ENCODE data around the gene SUMO3. TPM values are rescaled to one million over a fixed set of nuclear protein-coding genes. Genes with fewer than 3 reads are reported as not detected.
A peak's percentile ranks its signal among the peaks of the same experiment; 100 is the strongest.

Gene SUMO3
- total RNA-seq, 1 donor, result 102 TPM

- no peak overlapping the region for H3K4me3 ChIP-seq (ENCODE audit: low read depth, low read length)
- TF ChIP-seq CTCF (IDR thresholded peaks at IDR 0.05; ENCODE audit: insufficient read depth, low read depth, low read length), result no peak
- DNase-seq (ENCODE audit: low read depth), result no peak
These were observed 40.4 kb upstream of the SUMO3 start for GRCh38 chr21:44858291-44858690.

GRCh38 chr21:44857127-44857892 lies 39.4 kb upstream of the SUMO3 start:
- TF ChIP-seq CTCF (IDR thresholded peaks at IDR 0.05; ENCODE audit: insufficient read depth, low read depth, low read length), result no peak
- H3K4me3 ChIP-seq (ENCODE audit: low read depth, low read length), result no peak overlapping the region
- no peak for DNase-seq (ENCODE audit: low read depth)

GRCh38 chr21:44856131-44856530 lies 38.3 kb upstream of the SUMO3 start:
- no peak for TF ChIP-seq CTCF (IDR thresholded peaks at IDR 0.05; ENCODE audit: insufficient read depth, low read depth, low read length)
- no peak for DNase-seq (ENCODE audit: low read depth)
- H3K4me3 ChIP-seq (ENCODE audit: low read depth, low read length), result no peak overlapping the region

GRCh38 chr21:44855572-44855971 lies 37.7 kb upstream of the SUMO3 start:
- no peak overlapping the region for H3K4me3 ChIP-seq (ENCODE audit: low read depth, low read length)
- no peak for TF ChIP-seq CTCF (IDR thresholded peaks at IDR 0.05; ENCODE audit: insufficient read depth, low read depth, low read length)
- DNase-seq (ENCODE audit: low read depth), result no peak

GRCh38 chr21:44854664-44855446 lies 37.0 kb upstream of the SUMO3 start:
- no peak overlapping the region for H3K4me3 ChIP-seq (ENCODE audit: low read depth, low read length)
- DNase-seq (ENCODE audit: low read depth), result peak; percentile 64
- TF ChIP-seq CTCF (IDR thresholded peaks at IDR 0.05; ENCODE audit: insufficient read depth, low read depth, low read length), result no peak

- DNase-seq (ENCODE audit: low read depth), result no peak
- no peak overlapping the region for H3K4me3 ChIP-seq (ENCODE audit: low read depth, low read length)
- no peak for TF ChIP-seq CTCF (IDR thresholded peaks at IDR 0.05; ENCODE audit: insufficient read depth, low read depth, low read length)
These were observed 36.5 kb upstream of the SUMO3 start for GRCh38 chr21:44854391-44854663.
